ENCODE results near the gene C19orf12. TPM values are rescaled to one million over a fixed set of nuclear protein-coding genes. Genes with fewer than 3 reads are reported as not detected.

C19orf12 gene
- total and polyA plus RNA-seq, 2 of the 13 experiments (the other 11 are each of a cell fraction or from before 2014, with no cell fraction given), result 17.7 to 34.4 TPM

DNA sequence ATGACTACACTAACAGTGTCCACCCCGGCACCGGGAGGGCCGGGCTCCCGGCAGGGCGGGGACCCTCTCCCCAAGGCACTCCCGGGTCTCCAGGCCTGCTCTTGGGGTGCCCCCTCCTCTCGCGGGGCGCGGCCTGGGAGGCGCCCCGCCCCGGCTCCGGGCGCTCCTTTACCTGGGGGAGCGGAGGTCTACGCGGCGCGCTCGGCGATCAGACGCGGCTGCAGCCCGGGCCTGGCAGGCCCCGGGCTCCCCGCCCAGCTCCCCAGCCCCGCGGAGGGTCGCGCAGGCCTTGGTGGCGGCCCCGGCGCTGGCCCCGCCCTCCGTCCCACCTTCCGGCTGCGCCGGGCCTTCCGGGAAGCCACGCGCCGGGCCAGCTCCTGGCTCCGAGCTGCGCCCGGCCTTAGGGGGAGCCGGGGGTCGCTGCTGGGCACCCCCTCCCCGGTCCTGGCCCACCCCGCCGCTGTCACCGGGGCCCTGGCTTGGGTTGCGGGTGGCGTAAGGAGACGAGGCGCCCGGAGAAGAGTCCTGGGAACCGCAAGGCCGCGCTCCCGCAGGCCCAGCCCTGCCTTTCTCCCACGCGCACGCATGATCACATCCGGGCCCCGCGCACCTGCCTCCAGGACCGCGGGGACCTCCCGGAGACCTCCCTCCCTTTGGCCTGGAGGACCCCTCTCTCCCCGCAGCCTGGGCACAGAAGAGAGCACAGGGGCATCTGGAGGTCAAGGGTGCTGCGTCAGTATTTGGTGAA, at the start of gene C19orf12 (continued):
- TF ChIP-seq, protein P1, sequence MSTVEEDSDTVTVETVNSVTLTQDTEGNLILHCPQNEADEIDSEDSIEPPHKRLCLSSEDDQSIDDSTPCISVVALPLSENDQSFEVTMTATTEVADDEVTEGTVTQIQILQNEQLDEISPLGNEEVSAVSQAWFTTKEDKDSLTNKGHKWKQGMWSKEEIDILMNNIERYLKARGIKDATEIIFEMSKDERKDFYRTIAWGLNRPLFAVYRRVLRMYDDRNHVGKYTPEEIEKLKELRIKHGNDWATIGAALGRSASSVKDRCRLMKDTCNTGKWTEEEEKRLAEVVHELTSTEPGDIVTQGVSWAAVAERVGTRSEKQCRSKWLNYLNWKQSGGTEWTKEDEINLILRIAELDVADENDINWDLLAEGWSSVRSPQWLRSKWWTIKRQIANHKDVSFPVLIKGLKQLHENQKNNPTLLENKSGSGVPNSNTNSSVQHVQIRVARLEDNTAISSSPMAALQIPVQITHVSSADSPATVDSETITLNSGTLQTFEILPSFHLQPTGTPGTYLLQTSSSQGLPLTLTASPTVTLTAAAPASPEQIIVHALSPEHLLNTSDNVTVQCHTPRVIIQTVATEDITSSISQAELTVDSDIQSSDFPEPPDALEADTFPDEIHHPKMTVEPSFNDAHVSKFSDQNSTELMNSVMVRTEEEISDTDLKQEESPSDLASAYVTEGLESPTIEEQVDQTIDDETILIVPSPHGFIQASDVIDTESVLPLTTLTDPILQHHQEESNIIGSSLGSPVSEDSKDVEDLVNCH (CRISPR knock-in tag; IDR thresholded peaks at IDR 0.05), result no peak
- TF ChIP-seq TOPORS (CRISPR knock-in tag; IDR thresholded peaks at IDR 0.05) (no peak), ZFP36L2 (CRISPR knock-in tag; IDR thresholded peaks at IDR 0.05) (0 out of 2 replicates have a peak, but pooled peaks have one; percentile 16), ATF7 (IDR thresholded peaks at IDR 0.05) (no peak), ATF7 (CRISPR knock-in tag; IDR thresholded peaks at IDR 0.05) (no peak), ATRX (CRISPR knock-in tag; IDR thresholded peaks at IDR 0.05; ENCODE audit: borderline replicate concordance) (no peak), MAFK (conservative IDR thresholded peaks at IDR 0.05 in 1 of 2, IDR thresholded peaks at IDR 0.05 in 1 of 2; ENCODE audit: low read length in 2 of 2) (no peak), RBFOX2 (IDR thresholded peaks at IDR 0.05; ENCODE audit: low read depth, low read length) (peak; percentile 93), ZNF451 (CRISPR knock-in tag; IDR thresholded peaks at IDR 0.05) (peak; percentile 32; the same call in 1 of the 2 replicates)
- TF ChIP-seq, protein P2, sequence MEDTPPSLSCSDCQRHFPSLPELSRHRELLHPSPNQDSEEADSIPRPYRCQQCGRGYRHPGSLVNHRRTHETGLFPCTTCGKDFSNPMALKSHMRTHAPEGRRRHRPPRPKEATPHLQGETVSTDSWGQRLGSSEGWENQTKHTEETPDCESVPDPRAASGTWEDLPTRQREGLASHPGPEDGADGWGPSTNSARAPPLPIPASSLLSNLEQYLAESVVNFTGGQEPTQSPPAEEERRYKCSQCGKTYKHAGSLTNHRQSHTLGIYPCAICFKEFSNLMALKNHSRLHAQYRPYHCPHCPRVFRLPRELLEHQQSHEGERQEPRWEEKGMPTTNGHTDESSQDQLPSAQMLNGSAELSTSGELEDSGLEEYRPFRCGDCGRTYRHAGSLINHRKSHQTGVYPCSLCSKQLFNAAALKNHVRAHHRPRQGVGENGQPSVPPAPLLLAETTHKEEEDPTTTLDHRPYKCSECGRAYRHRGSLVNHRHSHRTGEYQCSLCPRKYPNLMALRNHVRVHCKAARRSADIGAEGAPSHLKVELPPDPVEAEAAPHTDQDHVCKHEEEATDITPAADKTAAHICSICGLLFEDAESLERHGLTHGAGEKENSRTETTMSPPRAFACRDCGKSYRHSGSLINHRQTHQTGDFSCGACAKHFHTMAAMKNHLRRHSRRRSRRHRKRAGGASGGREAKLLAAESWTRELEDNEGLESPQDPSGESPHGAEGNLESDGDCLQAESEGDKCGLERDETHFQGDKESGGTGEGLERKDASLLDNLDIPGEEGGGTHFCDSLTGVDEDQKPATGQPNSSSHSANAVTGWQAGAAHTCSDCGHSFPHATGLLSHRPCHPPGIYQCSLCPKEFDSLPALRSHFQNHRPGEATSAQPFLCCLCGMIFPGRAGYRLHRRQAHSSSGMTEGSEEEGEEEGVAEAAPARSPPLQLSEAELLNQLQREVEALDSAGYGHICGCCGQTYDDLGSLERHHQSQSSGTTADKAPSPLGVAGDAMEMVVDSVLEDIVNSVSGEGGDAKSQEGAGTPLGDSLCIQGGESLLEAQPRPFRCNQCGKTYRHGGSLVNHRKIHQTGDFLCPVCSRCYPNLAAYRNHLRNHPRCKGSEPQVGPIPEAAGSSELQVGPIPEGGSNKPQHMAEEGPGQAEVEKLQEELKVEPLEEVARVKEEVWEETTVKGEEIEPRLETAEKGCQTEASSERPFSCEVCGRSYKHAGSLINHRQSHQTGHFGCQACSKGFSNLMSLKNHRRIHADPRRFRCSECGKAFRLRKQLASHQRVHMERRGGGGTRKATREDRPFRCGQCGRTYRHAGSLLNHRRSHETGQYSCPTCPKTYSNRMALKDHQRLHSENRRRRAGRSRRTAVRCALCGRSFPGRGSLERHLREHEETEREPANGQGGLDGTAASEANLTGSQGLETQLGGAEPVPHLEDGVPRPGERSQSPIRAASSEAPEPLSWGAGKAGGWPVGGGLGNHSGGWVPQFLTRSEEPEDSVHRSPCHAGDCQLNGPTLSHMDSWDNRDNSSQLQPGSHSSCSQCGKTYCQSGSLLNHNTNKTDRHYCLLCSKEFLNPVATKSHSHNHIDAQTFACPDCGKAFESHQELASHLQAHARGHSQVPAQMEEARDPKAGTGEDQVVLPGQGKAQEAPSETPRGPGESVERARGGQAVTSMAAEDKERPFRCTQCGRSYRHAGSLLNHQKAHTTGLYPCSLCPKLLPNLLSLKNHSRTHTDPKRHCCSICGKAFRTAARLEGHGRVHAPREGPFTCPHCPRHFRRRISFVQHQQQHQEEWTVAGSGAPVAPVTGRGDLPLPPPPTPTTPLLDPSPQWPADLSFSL (CRISPR knock-in tag; IDR thresholded peaks at IDR 0.05), result no peak
- TF ChIP-seq, protein P3, sequence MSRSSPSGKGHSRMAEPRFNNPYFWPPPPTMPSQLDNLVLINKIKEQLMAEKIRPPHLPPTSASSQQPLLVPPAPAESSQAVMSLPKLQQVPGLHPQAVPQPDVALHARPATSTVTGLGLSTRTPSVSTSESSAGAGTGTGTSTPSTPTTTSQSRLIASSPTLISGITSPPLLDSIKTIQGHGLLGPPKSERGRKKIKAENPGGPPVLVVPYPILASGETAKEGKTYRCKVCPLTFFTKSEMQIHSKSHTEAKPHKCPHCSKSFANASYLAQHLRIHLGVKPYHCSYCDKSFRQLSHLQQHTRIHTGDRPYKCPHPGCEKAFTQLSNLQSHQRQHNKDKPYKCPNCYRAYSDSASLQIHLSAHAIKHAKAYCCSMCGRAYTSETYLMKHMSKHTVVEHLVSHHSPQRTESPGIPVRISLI (CRISPR knock-in tag; IDR thresholded peaks at IDR 0.05; ENCODE audit: borderline replicate concordance), result no peak
- TF ChIP-seq, protein P4, sequence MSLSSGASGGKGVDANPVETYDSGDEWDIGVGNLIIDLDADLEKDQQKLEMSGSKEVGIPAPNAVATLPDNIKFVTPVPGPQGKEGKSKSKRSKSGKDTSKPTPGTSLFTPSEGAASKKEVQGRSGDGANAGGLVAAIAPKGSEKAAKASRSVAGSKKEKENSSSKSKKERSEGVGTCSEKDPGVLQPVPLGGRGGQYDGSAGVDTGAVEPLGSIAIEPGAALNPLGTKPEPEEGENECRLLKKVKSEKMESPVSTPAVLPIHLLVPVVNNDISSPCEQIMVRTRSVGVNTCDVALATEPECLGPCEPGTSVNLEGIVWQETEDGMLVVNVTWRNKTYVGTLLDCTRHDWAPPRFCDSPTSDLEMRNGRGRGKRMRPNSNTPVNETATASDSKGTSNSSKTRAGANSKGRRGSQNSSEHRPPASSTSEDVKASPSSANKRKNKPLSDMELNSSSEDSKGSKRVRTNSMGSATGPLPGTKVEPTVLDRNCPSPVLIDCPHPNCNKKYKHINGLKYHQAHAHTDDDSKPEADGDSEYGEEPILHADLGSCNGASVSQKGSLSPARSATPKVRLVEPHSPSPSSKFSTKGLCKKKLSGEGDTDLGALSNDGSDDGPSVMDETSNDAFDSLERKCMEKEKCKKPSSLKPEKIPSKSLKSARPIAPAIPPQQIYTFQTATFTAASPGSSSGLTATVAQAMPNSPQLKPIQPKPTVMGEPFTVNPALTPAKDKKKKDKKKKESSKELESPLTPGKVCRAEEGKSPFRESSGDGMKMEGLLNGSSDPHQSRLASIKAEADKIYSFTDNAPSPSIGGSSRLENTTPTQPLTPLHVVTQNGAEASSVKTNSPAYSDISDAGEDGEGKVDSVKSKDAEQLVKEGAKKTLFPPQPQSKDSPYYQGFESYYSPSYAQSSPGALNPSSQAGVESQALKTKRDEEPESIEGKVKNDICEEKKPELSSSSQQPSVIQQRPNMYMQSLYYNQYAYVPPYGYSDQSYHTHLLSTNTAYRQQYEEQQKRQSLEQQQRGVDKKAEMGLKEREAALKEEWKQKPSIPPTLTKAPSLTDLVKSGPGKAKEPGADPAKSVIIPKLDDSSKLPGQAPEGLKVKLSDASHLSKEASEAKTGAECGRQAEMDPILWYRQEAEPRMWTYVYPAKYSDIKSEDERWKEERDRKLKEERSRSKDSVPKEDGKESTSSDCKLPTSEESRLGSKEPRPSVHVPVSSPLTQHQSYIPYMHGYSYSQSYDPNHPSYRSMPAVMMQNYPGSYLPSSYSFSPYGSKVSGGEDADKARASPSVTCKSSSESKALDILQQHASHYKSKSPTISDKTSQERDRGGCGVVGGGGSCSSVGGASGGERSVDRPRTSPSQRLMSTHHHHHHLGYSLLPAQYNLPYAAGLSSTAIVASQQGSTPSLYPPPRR (CRISPR knock-in tag; IDR thresholded peaks at IDR 0.05; ENCODE audit: borderline replicate concordance), result no peak
